GM12872 (cell line): Measurements from ENCODE around the gene B3GNT2.

Experiments used
- CTCF ChIP-seq: IDR thresholded peaks from 3 replicates; pipeline ENCODE4 v1.5.1; 2011; ENCODE audit warnings: low read depth, mild to moderate bottlenecking, low read length, moderate library complexity; ENCODE audit not compliant: insufficient read depth

The B3GNT2 gene

GRCh38 chr2:62156861-62157496 is 38.9 kb upstream of the B3GNT2 start:
- TF ChIP-seq CTCF: no peak

- no peak for TF ChIP-seq CTCF
Measured at GRCh38 chr2:62158444-62159121, 37.3 kb upstream of the B3GNT2 start.

- TF ChIP-seq CTCF: no peak
Measured at GRCh38 chr2:62163106-62163831, 32.6 kb upstream of the B3GNT2 start.

- TF ChIP-seq CTCF: no peak
Measured at GRCh38 chr2:62163834-62164233, 32.1 kb upstream of the B3GNT2 start.

GRCh38 chr2:62175728-62176127 is 20.2 kb upstream of the B3GNT2 start:
- TF ChIP-seq CTCF: no peak

GRCh38 chr2:62176801-62177200 is 19.1 kb upstream of the B3GNT2 start:
- TF ChIP-seq CTCF: no peak

- no peak for TF ChIP-seq CTCF
Measured at GRCh38 chr2:62177392-62178049, 18.4 kb upstream of the B3GNT2 start.
